A673 (cell line): Measurements from ENCODE around the gene TPO.

Source experiments
- EZH2 ChIP-seq: fragments of 200-600 bp; sonication (generic); IDR thresholded peaks from 2 replicates; pipeline ENCODE4 v1.6.1; 2017; ENCODE audit warnings: borderline replicate concordance, low read depth, mild to moderate bottlenecking, mixed read lengths, antibody characterized with exemption, low read length; ENCODE audit not compliant: poor library complexity, severe bottlenecking
- TF ChIP-seq, protein P1 (sequence below): fragments of 300-800, 200-600 bp; sonication (generic); conservative IDR thresholded peaks from 2 replicates; pipeline ENCODE4 v1.5.1; 2017; ENCODE audit warnings: low read depth, mild to moderate bottlenecking, antibody characterized with exemption, low read length, moderate library complexity, mixed read lengths

DNA sequence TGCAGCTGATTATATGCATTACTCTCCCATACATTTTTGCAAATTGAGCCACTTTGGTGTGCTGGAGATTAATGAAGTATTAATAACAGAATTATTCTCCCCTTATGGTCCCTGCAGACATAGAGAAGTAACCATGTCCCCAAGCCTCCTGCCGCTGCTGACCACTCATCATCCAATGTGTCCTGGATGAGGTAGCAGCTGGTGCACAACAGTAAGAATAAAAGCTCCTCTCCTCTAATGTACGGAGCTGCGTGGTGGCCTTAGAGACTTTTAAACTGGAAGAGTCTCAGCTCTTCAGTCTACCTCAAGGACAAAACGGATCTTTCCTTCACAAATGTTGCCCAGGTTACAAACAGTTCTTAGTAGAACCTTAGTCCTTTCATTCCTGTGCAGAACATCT lies 37.7 kb downstream of the TPO start:
- TF ChIP-seq, protein P1, sequence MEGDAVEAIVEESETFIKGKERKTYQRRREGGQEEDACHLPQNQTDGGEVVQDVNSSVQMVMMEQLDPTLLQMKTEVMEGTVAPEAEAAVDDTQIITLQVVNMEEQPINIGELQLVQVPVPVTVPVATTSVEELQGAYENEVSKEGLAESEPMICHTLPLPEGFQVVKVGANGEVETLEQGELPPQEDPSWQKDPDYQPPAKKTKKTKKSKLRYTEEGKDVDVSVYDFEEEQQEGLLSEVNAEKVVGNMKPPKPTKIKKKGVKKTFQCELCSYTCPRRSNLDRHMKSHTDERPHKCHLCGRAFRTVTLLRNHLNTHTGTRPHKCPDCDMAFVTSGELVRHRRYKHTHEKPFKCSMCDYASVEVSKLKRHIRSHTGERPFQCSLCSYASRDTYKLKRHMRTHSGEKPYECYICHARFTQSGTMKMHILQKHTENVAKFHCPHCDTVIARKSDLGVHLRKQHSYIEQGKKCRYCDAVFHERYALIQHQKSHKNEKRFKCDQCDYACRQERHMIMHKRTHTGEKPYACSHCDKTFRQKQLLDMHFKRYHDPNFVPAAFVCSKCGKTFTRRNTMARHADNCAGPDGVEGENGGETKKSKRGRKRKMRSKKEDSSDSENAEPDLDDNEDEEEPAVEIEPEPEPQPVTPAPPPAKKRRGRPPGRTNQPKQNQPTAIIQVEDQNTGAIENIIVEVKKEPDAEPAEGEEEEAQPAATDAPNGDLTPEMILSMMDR = no peak
- TF ChIP-seq EZH2 = no peak
